Fibroblast of lung (primary cell): ENCODE measurements around the gene STEEP1. TPM values are rescaled to one million over a fixed set of nuclear protein-coding genes. Genes with fewer than 3 reads are reported as not detected.

ENCODE experiments used
- DNase-seq, 2 donors: peaks; one replicate each; pipeline versions ENCODE4 v3.0.0 to v3.0.0-alpha.2; 2010; ENCODE audit warnings: low read depth in 2 of 2
- H2AFZ ChIP-seq: 2 replicates; pipeline ENCODE4 v1.5.1; 2012; ENCODE audit warnings: low read length, control low read depth, inconsistent platforms
- H3K27ac ChIP-seq: 2 replicates; pipeline ENCODE4 v1.5.1; 2011; ENCODE audit warnings: low read length, control low read depth; ENCODE audit not compliant: insufficient read depth
- H3K27me3 ChIP-seq: 2 replicates; pipeline ENCODE4 v1.5.1; 2011; ENCODE audit warnings: mild to moderate bottlenecking, low read length; ENCODE audit not compliant: control insufficient read depth, insufficient read depth
- H3K36me3 ChIP-seq: 2 replicates; pipeline ENCODE4 v1.5.1; 2011; ENCODE audit warnings: low read length; ENCODE audit not compliant: control insufficient read depth, insufficient read depth
- H3K4me1 ChIP-seq: 2 replicates; pipeline ENCODE4 v1.5.1; 2011; ENCODE audit warnings: low read length; ENCODE audit not compliant: control insufficient read depth, insufficient read depth; ENCODE audit errors: extremely low read depth
- H3K4me2 ChIP-seq: 2 replicates; pipeline ENCODE4 v1.5.1; 2011; ENCODE audit warnings: low read length, control low read depth; ENCODE audit not compliant: insufficient read depth; ENCODE audit errors: extremely low read depth
- H3K4me3 ChIP-seq, 4 experiments: fragments of 200-600 bp in 1 of 4; sonication (generic) in 1 of 4; replicated peaks in 1 of 4; 2 replicates each; pipeline ENCODE4 v1.5.1; 2011 to 2016; ENCODE audit warnings: low read length in 4 of 4, low read depth in 3 of 4, mild to moderate bottlenecking in 3 of 4, control low read depth in 2 of 4, inconsistent platforms in 1 of 4, mixed read lengths in 1 of 4; ENCODE audit not compliant: insufficient read depth in 1 of 4; ENCODE audit errors: control extremely low read depth in 1 of 4
- H3K79me2 ChIP-seq: 2 replicates; pipeline ENCODE4 v1.5.1; 2012; ENCODE audit warnings: mild to moderate bottlenecking, low read length, inconsistent platforms; ENCODE audit not compliant: control insufficient read depth, insufficient read depth
- H3K9ac ChIP-seq: 2 replicates; pipeline ENCODE4 v1.5.1; 2011; ENCODE audit warnings: mild to moderate bottlenecking, low read length, control low read depth; ENCODE audit not compliant: insufficient read depth
- H3K9me3 ChIP-seq: 2 replicates; pipeline ENCODE4 v1.5.1; 2012; ENCODE audit warnings: low read depth, low read length; ENCODE audit not compliant: control insufficient read depth, insufficient read depth
- H4K20me1 ChIP-seq: 2 replicates; pipeline ENCODE4 v1.5.1; 2011; ENCODE audit warnings: low read length; ENCODE audit not compliant: control insufficient read depth, insufficient read depth; ENCODE audit errors: extremely low read depth
- CTCF ChIP-seq, 2 donors: IDR thresholded peaks in 1 of 2; conservative IDR thresholded peaks in 1 of 2; 1 replicate in 1 of 2; 2 replicates in 1 of 2; pipeline ENCODE4 v1.5.1; 2011 to 2012; ENCODE audit warnings: low read length in 2 of 2, control low read depth in 1 of 2, inconsistent platforms in 1 of 2, low read depth in 1 of 2, mild to moderate bottlenecking in 1 of 2
- EZH2 ChIP-seq: IDR thresholded peaks from 2 replicates; pipeline ENCODE4 v1.5.1; 2012; ENCODE audit warnings: low read length, control low read depth, mild to moderate bottlenecking; ENCODE audit errors: missing control alignments
- polyA plus RNA-seq, 2 donors: library from polyadenylated mRNA; depleted of rRNA in 1 of 2; stranded (reverse) in 1 of 2; unstranded in 1 of 2; fragments of >200 nt; gene quantifications; 2 replicates each; pipeline ENCODE4 v1.2.1, GENCODE V29; 2011 to 2012; ENCODE audit warnings: missing spikeins in 1 of 2
- total RNA-seq: library from RNA; depleted of rRNA; stranded (reverse); fragments of >200 nt; gene quantifications from 2 replicates; pipeline ENCODE4 v1.2.1, GENCODE V29; 2014

Gene STEEP1
- total and polyA plus RNA-seq, 2 donors (not counting 1 experiment from before 2014, with no cell fraction given) = 20.3 to 40.8 TPM

- H3K4me3 ChIP-seq = no peak overlapping the region
- peaks cover 11% of the 10 kb centered on the region for H3K4me1 ChIP-seq
- no peaks in the 10 kb centered on the region for H3K36me3 ChIP-seq
- DNase-seq = peak; percentile 73 to 89
- H3K9ac ChIP-seq = no peak overlapping the region
- H3K4me2 ChIP-seq = no peak overlapping the region
- H2AFZ ChIP-seq = no peak overlapping the region
- no peaks in the 10 kb centered on the region for H3K9me3 ChIP-seq
- no peak for TF ChIP-seq CTCF (conservative IDR thresholded peaks at IDR 0.05 in 1 of 2, IDR thresholded peaks at IDR 0.05 in 1 of 2; ENCODE audit: low read depth in 1 of 2, low read length in 2 of 2)
- no peak for TF ChIP-seq EZH2
- no peaks in the 10 kb centered on the region for H3K79me2 ChIP-seq
- H3K27ac ChIP-seq = peak overlapping the region; percentile 47
- no peaks in the 10 kb centered on the region for H3K27me3 ChIP-seq
- H4K20me1 ChIP-seq = no peaks in the 10 kb centered on the region
These were observed 61.7 kb downstream of the STEEP1 start for GRCh38 chrX:119503484-119503861.

- Histone ChIP-seq H3K79me2 (no peaks in the 10 kb centered on the region), H3K4me1 (peaks cover 11% of the 10 kb centered on the region), H3K27ac (peak overlapping the region; percentile 47), H3K4me3 (no peak overlapping the region), H3K36me3 (no peaks in the 10 kb centered on the region), H3K9ac (no peak overlapping the region), H3K4me2 (no peak overlapping the region), H3K27me3 (no peaks in the 10 kb centered on the region), H3K9me3 (no peaks in the 10 kb centered on the region), H2AFZ (no peak overlapping the region), H4K20me1 (no peaks in the 10 kb centered on the region)
- TF ChIP-seq EZH2 = no peak
- TF ChIP-seq CTCF (conservative IDR thresholded peaks at IDR 0.05 in 1 of 2, IDR thresholded peaks at IDR 0.05 in 1 of 2; ENCODE audit: low read depth in 1 of 2, low read length in 2 of 2) = no peak
- DNase-seq = peak; percentile 12 to 60
These were observed 62.3 kb downstream of the STEEP1 start for GRCh38 chrX:119502727-119503483.

GRCh38 chrX:119501511-119502148, 63.6 kb downstream of the STEEP1 start:
- TF ChIP-seq CTCF (conservative IDR thresholded peaks at IDR 0.05 in 1 of 2, IDR thresholded peaks at IDR 0.05 in 1 of 2; ENCODE audit: low read depth in 1 of 2, low read length in 2 of 2) (no peak), EZH2 (no peak)
- peaks cover 11% of the 10 kb centered on the region for H3K4me1 ChIP-seq
- no peak overlapping the region for H3K27ac ChIP-seq
- H3K36me3 ChIP-seq = no peaks in the 10 kb centered on the region
- no peaks in the 10 kb centered on the region for H4K20me1 ChIP-seq
- no peaks in the 10 kb centered on the region for H3K9me3 ChIP-seq
- no peak overlapping the region for H3K9ac ChIP-seq
- DNase-seq = no peak
- H2AFZ ChIP-seq = no peak overlapping the region
- H3K27me3 ChIP-seq = no peaks in the 10 kb centered on the region
- no peak overlapping the region for H3K4me3 ChIP-seq
- no peak overlapping the region for H3K4me2 ChIP-seq
- no peaks in the 10 kb centered on the region for H3K79me2 ChIP-seq
